HepG2 (cell line): ENCODE data around the gene FKBP10. TPM values are rescaled to one million over a fixed set of nuclear protein-coding genes. Genes with fewer than 3 reads are reported as not detected.

Experiments used
- AHDC1 ChIP-seq: sonication (generic); formaldehyde crosslinking; IDR thresholded peaks from 2 replicates; pipeline ENCODE4 v1.5.1; 2020; ENCODE audit warnings: mild to moderate bottlenecking, missing genetic modification reagents, borderline replicate concordance
- DNMT3B ChIP-seq: conservative IDR thresholded peaks from 2 replicates; pipeline ENCODE4 v1.6.1; 2016; ENCODE audit warnings: missing biosample characterization, control low read depth
- ISL2 ChIP-seq: sonication (generic); formaldehyde crosslinking; IDR thresholded peaks from 2 replicates; pipeline ENCODE4 v1.5.0; 2020; ENCODE audit warnings: missing genetic modification reagents
- MLLT10 ChIP-seq: sonication (generic); formaldehyde crosslinking; IDR thresholded peaks from 2 replicates; pipeline ENCODE4 v1.4.0; 2020; ENCODE audit warnings: missing genetic modification reagents
- MXD3 ChIP-seq: IDR thresholded peaks from 2 replicates; pipeline ENCODE4 v1.6.1; 2016; ENCODE audit warnings: mild to moderate bottlenecking, missing biosample characterization, missing genetic modification reagents
- PATZ1 ChIP-seq: sonication (generic); formaldehyde crosslinking; IDR thresholded peaks from 2 replicates; pipeline ENCODE4 v1.4.0; 2020; ENCODE audit warnings: missing genetic modification reagents
- RORA ChIP-seq: sonication (generic); formaldehyde crosslinking; IDR thresholded peaks from 2 replicates; pipeline ENCODE4 v1.5.0; 2020; ENCODE audit warnings: mild to moderate bottlenecking, missing genetic modification reagents, moderate library complexity
- SMC3 ChIP-seq: IDR thresholded peaks from 2 replicates; pipeline ENCODE4 v1.6.1; 2011; ENCODE audit warnings: low read length, improper control_type of control experiment
- ZBTB7A ChIP-seq: sonication (generic); formaldehyde crosslinking; IDR thresholded peaks from 2 replicates; pipeline ENCODE4 v1.8.0; 2022; ENCODE audit warnings: mild to moderate bottlenecking, missing genetic modification reagents
- ZBTB8A ChIP-seq: sonication (generic); formaldehyde crosslinking; IDR thresholded peaks from 2 replicates; pipeline ENCODE4 v1.4.0; 2020; ENCODE audit warnings: mild to moderate bottlenecking, low read depth, missing genetic modification reagents, borderline replicate concordance
- ZFY ChIP-seq: sonication (generic); formaldehyde crosslinking; IDR thresholded peaks from 2 replicates; pipeline ENCODE4 v1.4.0; 2020; ENCODE audit warnings: missing genetic modification reagents
- ZNF407 ChIP-seq: sonication (generic); formaldehyde crosslinking; IDR thresholded peaks from one replicate; pipeline ENCODE4 v1.5.1; 2020; ENCODE audit warnings: mild to moderate bottlenecking, missing genetic modification reagents; ENCODE audit errors: not compliant biosample characterization
- ZNF570 ChIP-seq: sonication (generic); formaldehyde crosslinking; IDR thresholded peaks from 2 replicates; pipeline ENCODE4 v1.4.0; 2020; ENCODE audit warnings: mild to moderate bottlenecking, missing genetic modification reagents, borderline replicate concordance
- ZNF737 ChIP-seq: sonication (generic); formaldehyde crosslinking; IDR thresholded peaks from 2 replicates; pipeline ENCODE4 v1.5.0; 2020; ENCODE audit warnings: missing genetic modification reagents, mild to moderate bottlenecking, borderline replicate concordance
- ZSCAN9 ChIP-seq: IDR thresholded peaks from 2 replicates; pipeline ENCODE4 v1.6.1; 2016; ENCODE audit warnings: borderline replicate concordance
- polyA plus RNA-seq, 8 experiments: library from polyadenylated mRNA; depleted of rRNA in 3 of 8; stranded (reverse) in 7 of 8; unstranded in 1 of 8; fragments of >200 nt; fragmentation: Illumina TruSeq in 4 of 8; extraction: Trizol in 4 of 8; gene quantifications; 2 replicates each; pipeline versions ENCODE4 v1.2.1 to v1.2.3, GENCODE V29; 2011 to 2016; ENCODE audit warnings: low read depth in 4 of 8, missing spikeins in 1 of 8, mixed read lengths in 1 of 8; ENCODE audit not compliant: insufficient read depth in 1 of 8
- total RNA-seq, 5 experiments: library from RNA; depleted of rRNA; stranded (reverse); fragments of >200 nt; fragmentation: Illumina TruSeq; extraction: Trizol; gene quantifications; 2 replicates each; pipeline ENCODE4 v1.2.3, GENCODE V29; 2016; ENCODE audit warnings: low read depth in 1 of 5

FKBP10 gene
- total and polyA plus RNA-seq, 2 of the 13 experiments (the other 11 are each of a cell fraction or from before 2014, with no cell fraction given), result 149 to 573 TPM

- TF ChIP-seq SMC3 (no peak), ZFY (CRISPR knock-in tag) (no peak), ZNF570 (CRISPR knock-in tag) (no peak; the same call in 1 of the 2 replicates), ZNF737 (peak; percentile 18), ZNF407 (no peak), PATZ1 (CRISPR knock-in tag) (peak; percentile 31), MLLT10 (CRISPR knock-in tag) (no peak), ZBTB7A (CRISPR knock-in tag) (peak; percentile 37), DNMT3B (CRISPR knock-in tag) (no peak), ZSCAN9 (CRISPR knock-in tag) (no peak), RORA (no peak), ZBTB8A (CRISPR knock-in tag) (0 out of 2 replicates have a peak, but pooled peaks have one; percentile 20), AHDC1 (CRISPR knock-in tag) (no peak), ISL2 (CRISPR knock-in tag) (no peak), MXD3 (no peak)
Observed at GRCh38 chr17:41864498-41864835, 51.7 kb downstream of the FKBP10 start (continued).
